Measurements from ENCODE around the gene KRT71.

DNA sequence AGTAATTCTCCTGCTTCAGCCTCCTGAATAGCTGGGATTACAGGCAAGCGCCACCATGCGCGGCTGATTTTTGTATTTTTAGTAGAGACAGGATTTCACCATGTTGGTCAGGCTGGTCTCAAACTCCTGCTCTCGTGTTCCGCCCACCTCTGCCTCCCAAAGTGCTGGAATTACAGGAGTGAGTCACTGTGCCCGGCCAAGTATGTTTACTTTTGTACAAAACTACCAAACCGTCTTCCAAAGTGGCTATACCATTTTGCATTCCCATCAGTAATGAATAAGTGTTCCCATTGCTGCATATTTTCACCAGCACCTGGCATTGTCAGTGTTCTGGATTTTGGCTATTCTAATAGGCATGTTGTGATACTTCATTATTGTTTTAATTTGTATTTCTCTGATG lies 51.5 kb downstream of the KRT71 start:
- TF ChIP-seq, protein P1, sequence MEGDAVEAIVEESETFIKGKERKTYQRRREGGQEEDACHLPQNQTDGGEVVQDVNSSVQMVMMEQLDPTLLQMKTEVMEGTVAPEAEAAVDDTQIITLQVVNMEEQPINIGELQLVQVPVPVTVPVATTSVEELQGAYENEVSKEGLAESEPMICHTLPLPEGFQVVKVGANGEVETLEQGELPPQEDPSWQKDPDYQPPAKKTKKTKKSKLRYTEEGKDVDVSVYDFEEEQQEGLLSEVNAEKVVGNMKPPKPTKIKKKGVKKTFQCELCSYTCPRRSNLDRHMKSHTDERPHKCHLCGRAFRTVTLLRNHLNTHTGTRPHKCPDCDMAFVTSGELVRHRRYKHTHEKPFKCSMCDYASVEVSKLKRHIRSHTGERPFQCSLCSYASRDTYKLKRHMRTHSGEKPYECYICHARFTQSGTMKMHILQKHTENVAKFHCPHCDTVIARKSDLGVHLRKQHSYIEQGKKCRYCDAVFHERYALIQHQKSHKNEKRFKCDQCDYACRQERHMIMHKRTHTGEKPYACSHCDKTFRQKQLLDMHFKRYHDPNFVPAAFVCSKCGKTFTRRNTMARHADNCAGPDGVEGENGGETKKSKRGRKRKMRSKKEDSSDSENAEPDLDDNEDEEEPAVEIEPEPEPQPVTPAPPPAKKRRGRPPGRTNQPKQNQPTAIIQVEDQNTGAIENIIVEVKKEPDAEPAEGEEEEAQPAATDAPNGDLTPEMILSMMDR (conservative IDR thresholded peaks at IDR 0.05; ENCODE audit: low read depth, low read length): no peak
- TF ChIP-seq EZH2phosphoT487 (IDR thresholded peaks at IDR 0.05; ENCODE audit: borderline replicate concordance, low read length) (no peak), EZH2 (IDR thresholded peaks at IDR 0.05; ENCODE audit: low read length, unreplicated experiment) (no peak)
